ENCODE measurements around the gene SGTA. TPM values are rescaled to one million over a fixed set of nuclear protein-coding genes. Genes with fewer than 3 reads are reported as not detected.

The SGTA gene
- total RNA-seq, 1 experiment from 2014 or later, result 85.7 TPM

- H3K36me3 ChIP-seq (ENCODE audit: control insufficient read depth, insufficient read depth, low read length), result peaks cover 9% of the 10 kb centered on the region
- TF ChIP-seq TCF7L2 (IDR thresholded peaks at IDR 0.05; ENCODE audit: low read depth, low read length) (no peak), REST (IDR thresholded peaks at IDR 0.05; ENCODE audit: insufficient read depth in 1 of 2, low read depth in 2 of 2, low read length in 1 of 2) (no peak), POLR2AphosphoS5 (IDR thresholded peaks at IDR 0.05; ENCODE audit: low read depth, low read length) (no peak), SIN3A (IDR thresholded peaks at IDR 0.05; ENCODE audit: borderline replicate concordance, insufficient read depth, low read depth, low read length) (no peak)
- TF ChIP-seq, protein P1, sequence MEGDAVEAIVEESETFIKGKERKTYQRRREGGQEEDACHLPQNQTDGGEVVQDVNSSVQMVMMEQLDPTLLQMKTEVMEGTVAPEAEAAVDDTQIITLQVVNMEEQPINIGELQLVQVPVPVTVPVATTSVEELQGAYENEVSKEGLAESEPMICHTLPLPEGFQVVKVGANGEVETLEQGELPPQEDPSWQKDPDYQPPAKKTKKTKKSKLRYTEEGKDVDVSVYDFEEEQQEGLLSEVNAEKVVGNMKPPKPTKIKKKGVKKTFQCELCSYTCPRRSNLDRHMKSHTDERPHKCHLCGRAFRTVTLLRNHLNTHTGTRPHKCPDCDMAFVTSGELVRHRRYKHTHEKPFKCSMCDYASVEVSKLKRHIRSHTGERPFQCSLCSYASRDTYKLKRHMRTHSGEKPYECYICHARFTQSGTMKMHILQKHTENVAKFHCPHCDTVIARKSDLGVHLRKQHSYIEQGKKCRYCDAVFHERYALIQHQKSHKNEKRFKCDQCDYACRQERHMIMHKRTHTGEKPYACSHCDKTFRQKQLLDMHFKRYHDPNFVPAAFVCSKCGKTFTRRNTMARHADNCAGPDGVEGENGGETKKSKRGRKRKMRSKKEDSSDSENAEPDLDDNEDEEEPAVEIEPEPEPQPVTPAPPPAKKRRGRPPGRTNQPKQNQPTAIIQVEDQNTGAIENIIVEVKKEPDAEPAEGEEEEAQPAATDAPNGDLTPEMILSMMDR (IDR thresholded peaks at IDR 0.05), result no peak
- ChIA-PET CTCF (interaction anchor here (0.6 kb wide), 1 partner anchor 151 kb away, joined by 4 read pairs; no protein-coding TSS in a partner anchor), POLR2A (interaction anchor here (0.7 kb wide), 1 partner anchor 308 kb away, joined by 3 read pairs; the partner anchor contains the start of gene GADD45B)
- peak overlapping the region; percentile 93 for H3K27ac ChIP-seq (ENCODE audit: low read length)
- no TSS peak for BruUV-seq (replicated peaks)
- no peaks in the 10 kb centered on the region for H3K9me3 ChIP-seq (ENCODE audit: control insufficient read depth, insufficient read depth, low read depth, low read length)
- H3K4me1 ChIP-seq (ENCODE audit: control insufficient read depth, insufficient read depth, low read length), result peaks cover 12% of the 10 kb centered on the region
- in situ Hi-C loops (cut with HindIII; ENCODE audit: low pct_unique_long_range_greater_than_20kb, low sequenced_read_pairs) (no loop called here), intact Hi-C loops (cut with micrococcal nuclease; ENCODE audit: unreplicated experiment) (no loop called here)
- ATAC-seq, result no peak
- peak overlapping the region; percentile 46 to 96 for H3K4me3 ChIP-seq (ENCODE audit: low read depth in 2 of 2, low read length in 2 of 2)
- no peak for DNase-seq (ENCODE audit: low read depth, low spot score)
- no peaks in the 10 kb centered on the region for H3K27me3 ChIP-seq (ENCODE audit: control insufficient read depth, insufficient read depth, low read length)
These were observed 690 bp upstream of the SGTA start for GRCh38 chr19:2783781-2784145.

DNA sequence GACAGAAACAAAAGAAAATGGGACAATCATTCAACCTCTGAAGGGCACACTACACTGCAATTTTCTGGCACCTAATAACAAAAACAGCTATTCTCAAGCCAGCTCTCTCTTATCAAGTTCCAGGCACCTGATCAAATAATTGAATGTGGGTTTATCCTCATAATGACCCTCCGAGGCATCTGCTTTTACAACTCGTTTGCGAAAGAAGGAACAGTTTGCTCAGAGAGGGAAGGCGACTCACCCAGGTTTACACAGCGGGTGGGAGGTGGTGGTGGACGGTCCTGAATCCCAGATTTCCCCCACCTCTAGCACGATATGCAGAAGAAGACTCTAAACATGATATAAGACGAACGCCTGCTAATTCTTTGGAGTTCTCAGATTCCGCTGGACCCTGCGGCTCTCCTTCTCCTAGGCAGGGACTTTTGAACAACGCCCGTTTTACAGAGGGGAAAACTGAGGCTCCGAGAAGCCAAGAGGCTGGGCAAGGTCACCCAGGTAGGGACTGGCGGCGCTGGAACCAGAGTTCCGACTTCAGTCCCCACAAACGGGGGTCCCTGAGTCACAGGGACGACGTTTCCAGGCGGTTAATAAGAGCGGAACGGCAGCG is 641 bp downstream of the SGTA start:
- Histone ChIP-seq H3K4me3 (ENCODE audit: low read depth in 2 of 2, low read length in 2 of 2) (peak overlapping the region; percentile 96 to 97), H3K27ac (ENCODE audit: low read length) (peak overlapping the region; percentile 90), H3K27me3 (ENCODE audit: control insufficient read depth, insufficient read depth, low read length) (no peaks in the 10 kb centered on the region), H3K9me3 (ENCODE audit: control insufficient read depth, insufficient read depth, low read depth, low read length) (no peaks in the 10 kb centered on the region), H3K36me3 (ENCODE audit: control insufficient read depth, insufficient read depth, low read length) (peaks cover 9% of the 10 kb centered on the region), H3K4me1 (ENCODE audit: control insufficient read depth, insufficient read depth, low read length) (peaks cover 12% of the 10 kb centered on the region)
- intact Hi-C loops (cut with micrococcal nuclease; ENCODE audit: unreplicated experiment) (no loop called here), in situ Hi-C loops (cut with HindIII; ENCODE audit: low pct_unique_long_range_greater_than_20kb, low sequenced_read_pairs) (no loop called here)
- ATAC-seq (no peak), DNase-seq (ENCODE audit: low read depth, low spot score) (no peak)
- POLR2A ChIA-PET, result interaction anchor here (0.6 kb wide), 1 partner anchor 91 kb away, joined by 6 read pairs; no protein-coding TSS in a partner anchor
- no peak for TF ChIP-seq TCF7L2 (IDR thresholded peaks at IDR 0.05; ENCODE audit: low read depth, low read length)
- TF ChIP-seq SIN3A (IDR thresholded peaks at IDR 0.05; ENCODE audit: borderline replicate concordance, insufficient read depth, low read depth, low read length), result no peak
- no peak for TF ChIP-seq REST (IDR thresholded peaks at IDR 0.05; ENCODE audit: insufficient read depth in 1 of 2, low read depth in 2 of 2, low read length in 1 of 2)
- TF ChIP-seq POLR2AphosphoS5 (IDR thresholded peaks at IDR 0.05; ENCODE audit: low read depth, low read length), result no peak
- TF ChIP-seq, protein P1 (IDR thresholded peaks at IDR 0.05), result no peak
- BruUV-seq (replicated peaks), result TSS peak; percentile 85
- CTCF ChIA-PET, result no interaction called here
